HepG2 (cell line): Measurements from ENCODE around the gene PSMD1. TPM values are rescaled to one million over a fixed set of nuclear protein-coding genes. Genes with fewer than 3 reads are reported as not detected.

Experiments used
- ATAC-seq: fragments of 200-7000 bp; cut with Tn5 transposase; 3 replicates; pipeline ENCODE4 v1.9.1; 2020; ENCODE audit warnings: mild to moderate bottlenecking, moderate library complexity
- BruUV-seq: library from RNA; stranded (reverse); fragments of 400-500 nt; replicated peaks from 2 replicates; lab custom pipeline; 2021; lab: Mats Ljungman, UMichigan
- CTCF ChIA-PET: fragments of 300-600 bp; formaldehyde crosslinking; extraction: SDS; loops from one replicate; lab custom pipeline; 2021; ENCODE audit warnings: low total read pairs, inconsistent platforms, low intra/inter-chr PET ratio; lab: Yijun Ruan, JAX
- POLR2A ChIA-PET: fragments of 350-600 bp; sonication (Branson Sonifier 250); formaldehyde crosslinking; loops from one replicate; lab custom pipeline; 2020; ENCODE audit warnings: antibody characterized with exemption, inconsistent platforms; lab: Yijun Ruan, JAX
- DNase-seq: peaks from one replicate; pipeline ENCODE4 v3.0.0-alpha.2; 2015; ENCODE audit warnings: low spot score
- FAIRE-seq: peaks from 3 replicates; lab custom pipeline; 2011; peaks lifted over from hg19 to GRCh38; lab: Jason Lieb, UNC
- H2AFZ ChIP-seq: one replicate; pipeline ENCODE4 v1.6.1; 2011; ENCODE audit warnings: low read length, inconsistent platforms
- H3K27ac ChIP-seq: fragments of 300-600 bp; 3 replicates; pipeline ENCODE4 v1.8.0; 2011; ENCODE audit warnings: mixed run types, mild to moderate bottlenecking, mixed read lengths, low read length, inconsistent platforms; ENCODE audit not compliant: insufficient read depth; ENCODE audit errors: extremely low read length
- H3K27me3 ChIP-seq, 2 experiments: fragments of 200-600 bp in 1 of 2; 2 replicates in 1 of 2; 3 replicates in 1 of 2; pipeline versions ENCODE4 v1.6.0 to v1.8.0; 2011; ENCODE audit warnings: low read length in 2 of 2, mild to moderate bottlenecking in 2 of 2, moderate library complexity in 2 of 2, inconsistent platforms in 1 of 2; ENCODE audit not compliant: insufficient read depth in 2 of 2, control insufficient read depth in 1 of 2
- H3K36me3 ChIP-seq, 2 experiments: fragments of 200-600 bp in 1 of 2; replicated peaks in 1 of 2; 2 replicates in 1 of 2; 3 replicates in 1 of 2; pipeline versions ENCODE4 v1.5.1 to v1.8.0; 2011; ENCODE audit warnings: low read length in 2 of 2, inconsistent platforms in 1 of 2; ENCODE audit not compliant: insufficient read depth in 2 of 2, control insufficient read depth in 1 of 2
- H3K4me1 ChIP-seq: 2 replicates; pipeline ENCODE4 v1.5.1; 2012; ENCODE audit warnings: low read length, inconsistent platforms; ENCODE audit not compliant: insufficient read depth
- H3K4me2 ChIP-seq: 2 replicates; pipeline ENCODE4 v1.6.0; 2011; ENCODE audit warnings: low read depth, low read length, inconsistent platforms
- H3K4me3 ChIP-seq, 3 experiments: fragments of 200-600 bp in 1 of 3; sonication (generic), shearing (Covaris generic) in 1 of 3; replicated peaks in 1 of 3; 2 replicates each; pipeline ENCODE4 v1.5.1; 2011 to 2016; ENCODE audit warnings: low read length in 3 of 3, inconsistent platforms in 2 of 3, low read depth in 2 of 3, mild to moderate bottlenecking in 2 of 3, control low read depth in 1 of 3, mixed read lengths in 1 of 3; ENCODE audit not compliant: insufficient read depth in 1 of 3
- H3K79me2 ChIP-seq: one replicate; pipeline ENCODE4 v1.6.1; 2011; ENCODE audit warnings: low read length, inconsistent platforms; ENCODE audit not compliant: insufficient read depth
- H3K9ac ChIP-seq: 2 replicates; pipeline ENCODE4 v1.6.0; 2011; ENCODE audit warnings: mild to moderate bottlenecking, low read depth, low read length, inconsistent platforms; ENCODE audit not compliant: insufficient read depth
- H3K9me3 ChIP-seq: 2 replicates; pipeline ENCODE4 v1.5.1; 2012; ENCODE audit warnings: mild to moderate bottlenecking, low read length
- H4K20me1 ChIP-seq: 2 replicates; pipeline ENCODE4 v1.6.0; 2011; ENCODE audit warnings: inconsistent platforms, mild to moderate bottlenecking, low read length, moderate library complexity; ENCODE audit not compliant: insufficient read depth
- HCFC1 ChIP-seq: fragments of 150-350 bp; IDR thresholded peaks from 2 replicates; pipeline ENCODE4 v1.6.1; 2014; ENCODE audit warnings: low read depth, low read length
- HOXD1 ChIP-seq: sonication (generic); formaldehyde crosslinking; IDR thresholded peaks from 2 replicates; pipeline ENCODE4 v1.5.0; 2020; ENCODE audit warnings: missing genetic modification reagents
- KDM6A ChIP-seq: IDR thresholded peaks from 2 replicates; pipeline ENCODE4 v1.6.1; 2016; ENCODE audit warnings: low read depth
- MED13 ChIP-seq: sonication (generic); formaldehyde crosslinking; IDR thresholded peaks from 2 replicates; pipeline ENCODE4 v1.5.0; 2020; ENCODE audit warnings: missing genetic modification reagents
- NR2F2 ChIP-seq: IDR thresholded peaks from 2 replicates; pipeline ENCODE4 v1.6.1; 2012; ENCODE audit warnings: low read depth, inconsistent platforms, borderline replicate concordance
- PHF5A ChIP-seq: IDR thresholded peaks from one replicate; pipeline ENCODE4 v1.6.1; 2018; ENCODE audit warnings: low read depth, missing genetic modification reagents; ENCODE audit not compliant: unreplicated experiment
- RXRB ChIP-seq: IDR thresholded peaks from 2 replicates; pipeline ENCODE4 v1.6.1; 2016; ENCODE audit warnings: borderline replicate concordance, missing genetic modification reagents, missing compliant biosample characterization
- SIN3B ChIP-seq: fragments of 150-350 bp; IDR thresholded peaks from 2 replicates; pipeline ENCODE4 v1.6.1; 2014; ENCODE audit warnings: low read length
- SPEN ChIP-seq: sonication (generic); formaldehyde crosslinking; IDR thresholded peaks from 2 replicates; pipeline ENCODE4 v1.5.1; 2020; ENCODE audit warnings: low read depth, mild to moderate bottlenecking, missing genetic modification reagents
- TMF1 ChIP-seq: sonication (generic); formaldehyde crosslinking; IDR thresholded peaks from 2 replicates; pipeline ENCODE4 v1.8.1; 2022; ENCODE audit warnings: low read depth, missing genetic modification reagents
- ZNF10 ChIP-seq: sonication (generic); formaldehyde crosslinking; IDR thresholded peaks from 2 replicates; pipeline ENCODE4 v1.4.0; 2020; ENCODE audit warnings: mild to moderate bottlenecking, low read depth, missing genetic modification reagents, borderline replicate concordance
- ZNF20 ChIP-seq: sonication (generic); formaldehyde crosslinking; IDR thresholded peaks from 2 replicates; pipeline ENCODE4 v1.4.0; 2020; ENCODE audit warnings: mild to moderate bottlenecking, moderate library complexity, missing genetic modification reagents
- ZNF253 ChIP-seq: sonication (generic); formaldehyde crosslinking; IDR thresholded peaks from 2 replicates; pipeline ENCODE4 v1.8.0; 2022; ENCODE audit warnings: mild to moderate bottlenecking, missing genetic modification reagents, borderline replicate concordance
- ZNF446 ChIP-seq: sonication (generic); formaldehyde crosslinking; IDR thresholded peaks from 2 replicates; pipeline ENCODE4 v1.5.0; 2020; ENCODE audit warnings: mild to moderate bottlenecking, missing genetic modification reagents
- ZNF749 ChIP-seq: sonication (generic); formaldehyde crosslinking; IDR thresholded peaks from 2 replicates; pipeline ENCODE4 v1.8.0; 2022; ENCODE audit warnings: mild to moderate bottlenecking, missing genetic modification reagents, moderate library complexity, borderline replicate concordance
- ZSCAN21 ChIP-seq: sonication (generic); formaldehyde crosslinking; IDR thresholded peaks from 2 replicates; pipeline ENCODE4 v1.8.0; 2022; ENCODE audit warnings: mild to moderate bottlenecking, missing genetic modification reagents, moderate library complexity, borderline replicate concordance
- WGBS: methylation state at CpG from one replicate; pipeline ENCODE4 v1.1.6; 2017; ENCODE audit warnings: low lambda C conversion rate; 5-methylcytosine and 5-hydroxymethylcytosine counted together
- in situ Hi-C: cut with HindIII; loops from 2 replicates; pipeline ENCODE4 v1.10.0; 2017; ENCODE audit warnings: low pct_unique_long_range_greater_than_20kb; ENCODE audit not compliant: extremely low pct_ligation_motif_present
- intact Hi-C: fragments of 100-400 bp; cut with micrococcal nuclease; formaldehyde crosslinking; loops from one replicate; pipeline ENCODE4 v1.10.0; 2022; ENCODE audit not compliant: unreplicated experiment
- polyA plus RNA-seq, 8 experiments: library from polyadenylated mRNA; depleted of rRNA in 3 of 8; stranded (reverse) in 7 of 8; unstranded in 1 of 8; fragments of >200 nt; fragmentation: Illumina TruSeq in 4 of 8; extraction: Trizol in 4 of 8; gene quantifications; 2 replicates each; pipeline versions ENCODE4 v1.2.1 to v1.2.3, GENCODE V29; 2011 to 2016; ENCODE audit warnings: low read depth in 4 of 8, missing spikeins in 1 of 8, mixed read lengths in 1 of 8; ENCODE audit not compliant: insufficient read depth in 1 of 8
- total RNA-seq, 5 experiments: library from RNA; depleted of rRNA; stranded (reverse); fragments of >200 nt; fragmentation: Illumina TruSeq; extraction: Trizol; gene quantifications; 2 replicates each; pipeline ENCODE4 v1.2.3, GENCODE V29; 2016; ENCODE audit warnings: low read depth in 1 of 5
- TF ChIP-seq, protein P1 (sequence below): sonication (generic); formaldehyde crosslinking; IDR thresholded peaks from 2 replicates; pipeline ENCODE4 v1.8.0; 2022; ENCODE audit warnings: missing genetic modification reagents, mild to moderate bottlenecking, borderline replicate concordance
- TF ChIP-seq, protein P2 (sequence below): sonication (generic); formaldehyde crosslinking; IDR thresholded peaks from 2 replicates; pipeline ENCODE4 v1.4.0; 2020; ENCODE audit warnings: missing genetic modification reagents
- TF ChIP-seq, protein P3 (sequence below): sonication (generic); formaldehyde crosslinking; IDR thresholded peaks from 2 replicates; pipeline ENCODE4 v1.4.0; 2020; ENCODE audit warnings: missing genetic modification reagents

PSMD1 gene
- total and polyA plus RNA-seq, 2 of the 13 experiments (the other 11 are each of a cell fraction or from before 2014, with no cell fraction given) = 136 to 191 TPM

DNA sequence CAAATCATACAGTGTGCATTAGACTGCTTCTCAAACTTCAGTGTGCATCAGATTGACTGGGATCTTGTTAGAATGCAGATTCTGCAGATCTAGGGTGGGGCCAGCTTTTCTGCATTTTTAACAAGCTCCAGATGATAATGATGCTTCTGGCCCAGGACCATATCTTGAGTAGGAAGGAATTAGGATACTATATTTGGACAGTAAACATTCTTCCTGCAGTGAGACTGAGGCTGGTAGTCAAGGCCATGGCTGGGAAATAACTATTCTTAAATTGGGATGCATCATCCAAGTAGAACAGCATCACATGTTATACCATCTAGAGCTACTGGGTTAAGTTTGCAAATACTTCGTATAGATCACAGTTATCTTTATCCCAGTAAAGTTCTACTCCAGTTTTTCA, 113.4 kb downstream of the PSMD1 start:
- Histone ChIP-seq H3K9ac (no peak overlapping the region), H3K4me3 (no peak overlapping the region), H3K4me1 (no peaks in the 10 kb centered on the region), H3K27me3 (no peaks in the 10 kb centered on the region), H3K9me3 (no peaks in the 10 kb centered on the region), H2AFZ (no peak overlapping the region), H3K36me3 (peaks cover 21 to 88% of the 10 kb centered on the region in 2 experiments), H4K20me1 (no peaks in the 10 kb centered on the region), H3K4me2 (no peak overlapping the region), H3K27ac (no peak overlapping the region), H3K79me2 (no peaks in the 10 kb centered on the region)
- BruUV-seq = no TSS peak
- no peak for FAIRE-seq
- 92% methylated on average over 1 of the region's 1 CpG for WGBS
- POLR2A ChIA-PET = interaction anchor here (1.1 kb wide), 1 partner anchor 18 kb away, joined by 3 read pairs; no protein-coding TSS in a partner anchor
- no peak for TF ChIP-seq PHF5A (CRISPR knock-in tag)
- no peak for TF ChIP-seq HCFC1
- no peak for TF ChIP-seq TMF1 (CRISPR knock-in tag)
- no peak for TF ChIP-seq NR2F2
- no peak for TF ChIP-seq MED13 (CRISPR knock-in tag)
- no peak for TF ChIP-seq SIN3B
- no peak for TF ChIP-seq KDM6A (CRISPR knock-in tag)
- TF ChIP-seq ZNF446 (CRISPR knock-in tag) = no peak
- TF ChIP-seq, protein P1, sequence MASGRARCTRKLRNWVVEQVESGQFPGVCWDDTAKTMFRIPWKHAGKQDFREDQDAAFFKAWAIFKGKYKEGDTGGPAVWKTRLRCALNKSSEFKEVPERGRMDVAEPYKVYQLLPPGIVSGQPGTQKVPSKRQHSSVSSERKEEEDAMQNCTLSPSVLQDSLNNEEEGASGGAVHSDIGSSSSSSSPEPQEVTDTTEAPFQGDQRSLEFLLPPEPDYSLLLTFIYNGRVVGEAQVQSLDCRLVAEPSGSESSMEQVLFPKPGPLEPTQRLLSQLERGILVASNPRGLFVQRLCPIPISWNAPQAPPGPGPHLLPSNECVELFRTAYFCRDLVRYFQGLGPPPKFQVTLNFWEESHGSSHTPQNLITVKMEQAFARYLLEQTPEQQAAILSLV (CRISPR knock-in tag) = no peak
- TF ChIP-seq, protein P2, sequence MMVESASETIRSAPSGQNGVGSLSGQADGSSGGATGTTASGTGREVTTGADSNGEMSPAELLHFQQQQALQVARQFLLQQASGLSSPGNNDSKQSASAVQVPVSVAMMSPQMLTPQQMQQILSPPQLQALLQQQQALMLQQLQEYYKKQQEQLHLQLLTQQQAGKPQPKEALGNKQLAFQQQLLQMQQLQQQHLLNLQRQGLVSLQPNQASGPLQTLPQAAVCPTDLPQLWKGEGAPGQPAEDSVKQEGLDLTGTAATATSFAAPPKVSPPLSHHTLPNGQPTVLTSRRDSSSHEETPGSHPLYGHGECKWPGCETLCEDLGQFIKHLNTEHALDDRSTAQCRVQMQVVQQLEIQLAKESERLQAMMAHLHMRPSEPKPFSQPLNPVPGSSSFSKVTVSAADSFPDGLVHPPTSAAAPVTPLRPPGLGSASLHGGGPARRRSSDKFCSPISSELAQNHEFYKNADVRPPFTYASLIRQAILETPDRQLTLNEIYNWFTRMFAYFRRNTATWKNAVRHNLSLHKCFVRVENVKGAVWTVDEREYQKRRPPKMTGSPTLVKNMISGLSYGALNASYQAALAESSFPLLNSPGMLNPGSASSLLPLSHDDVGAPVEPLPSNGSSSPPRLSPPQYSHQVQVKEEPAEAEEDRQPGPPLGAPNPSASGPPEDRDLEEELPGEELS (CRISPR knock-in tag) = no peak
- no peak for TF ChIP-seq ZNF749 (CRISPR knock-in tag)
- TF ChIP-seq, protein P3, sequence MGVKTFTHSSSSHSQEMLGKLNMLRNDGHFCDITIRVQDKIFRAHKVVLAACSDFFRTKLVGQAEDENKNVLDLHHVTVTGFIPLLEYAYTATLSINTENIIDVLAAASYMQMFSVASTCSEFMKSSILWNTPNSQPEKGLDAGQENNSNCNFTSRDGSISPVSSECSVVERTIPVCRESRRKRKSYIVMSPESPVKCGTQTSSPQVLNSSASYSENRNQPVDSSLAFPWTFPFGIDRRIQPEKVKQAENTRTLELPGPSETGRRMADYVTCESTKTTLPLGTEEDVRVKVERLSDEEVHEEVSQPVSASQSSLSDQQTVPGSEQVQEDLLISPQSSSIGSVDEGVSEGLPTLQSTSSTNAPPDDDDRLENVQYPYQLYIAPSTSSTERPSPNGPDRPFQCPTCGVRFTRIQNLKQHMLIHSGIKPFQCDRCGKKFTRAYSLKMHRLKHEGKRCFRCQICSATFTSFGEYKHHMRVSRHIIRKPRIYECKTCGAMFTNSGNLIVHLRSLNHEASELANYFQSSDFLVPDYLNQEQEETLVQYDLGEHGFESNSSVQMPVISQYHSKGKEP (CRISPR knock-in tag) = no peak
- TF ChIP-seq RXRB (CRISPR knock-in tag) = no peak
- no peak for TF ChIP-seq ZNF253 (CRISPR knock-in tag)
- TF ChIP-seq SPEN (CRISPR knock-in tag) = no peak
- no peak for TF ChIP-seq ZNF20 (CRISPR knock-in tag)
- TF ChIP-seq ZNF10 (CRISPR knock-in tag) = no peak
- TF ChIP-seq ZSCAN21 = no peak
- no peak for TF ChIP-seq HOXD1 (CRISPR knock-in tag)
- CTCF ChIA-PET = no interaction called here
- DNase-seq = no peak
- in situ Hi-C loops (no loop called here), intact Hi-C loops (no loop called here)
- no peak for ATAC-seq
